ENCODE measurements around the gene B3GALNT2. TPM values are rescaled to one million over a fixed set of nuclear protein-coding genes. Genes with fewer than 3 reads are reported as not detected.

B3GALNT2 gene
- total and polyA plus RNA-seq, 2 donors from 2014 or later = 2.0 to 14.4 TPM

DNA sequence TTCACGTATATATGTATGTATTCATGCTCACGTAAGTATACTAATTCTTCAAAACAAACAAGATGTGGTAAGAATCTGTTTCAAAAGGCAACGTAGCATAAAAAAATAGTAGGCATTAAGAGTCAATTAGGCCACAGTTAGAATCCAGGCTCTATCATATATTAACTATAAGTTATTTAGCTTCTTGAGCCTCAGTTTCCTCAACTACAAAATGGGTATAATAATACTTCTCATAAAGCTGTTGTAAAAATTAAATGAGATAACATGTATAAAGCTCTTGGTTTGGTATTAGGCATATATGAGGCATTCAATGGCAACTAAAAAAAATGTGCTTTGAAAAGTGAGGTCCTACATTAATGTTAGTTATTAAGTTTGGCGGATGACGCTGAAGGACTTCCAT is 9.2 kb downstream of the B3GALNT2 start:
- Histone ChIP-seq H3K27me3 (ENCODE audit: control insufficient read depth, insufficient read depth, low read length) (no peaks in the 10 kb centered on the region), H3K27ac (ENCODE audit: low read depth in 2 of 2, low read length in 2 of 2) (no peak overlapping the region), H3K4me1 (ENCODE audit: control insufficient read depth in 2 of 3, insufficient read depth in 2 of 3, low read depth in 1 of 3, low read length in 3 of 3) (no peaks in the 10 kb centered on the region), H3K36me3 (ENCODE audit: control insufficient read depth in 2 of 3, insufficient read depth in 3 of 3, low read length in 3 of 3) (peaks cover 0 to 18% (median 3%) of the 10 kb centered on the region in 3 donors), H3K9ac (ENCODE audit: low read length in 3 of 3) (no peak overlapping the region), H3K9me3 (ENCODE audit: control insufficient read depth in 2 of 3, insufficient read depth in 1 of 3, low read length in 3 of 3) (no peaks in the 10 kb centered on the region), H3K4me3 (ENCODE audit: low read length in 3 of 3) (no peak overlapping the region)
- TF ChIP-seq, protein P1, sequence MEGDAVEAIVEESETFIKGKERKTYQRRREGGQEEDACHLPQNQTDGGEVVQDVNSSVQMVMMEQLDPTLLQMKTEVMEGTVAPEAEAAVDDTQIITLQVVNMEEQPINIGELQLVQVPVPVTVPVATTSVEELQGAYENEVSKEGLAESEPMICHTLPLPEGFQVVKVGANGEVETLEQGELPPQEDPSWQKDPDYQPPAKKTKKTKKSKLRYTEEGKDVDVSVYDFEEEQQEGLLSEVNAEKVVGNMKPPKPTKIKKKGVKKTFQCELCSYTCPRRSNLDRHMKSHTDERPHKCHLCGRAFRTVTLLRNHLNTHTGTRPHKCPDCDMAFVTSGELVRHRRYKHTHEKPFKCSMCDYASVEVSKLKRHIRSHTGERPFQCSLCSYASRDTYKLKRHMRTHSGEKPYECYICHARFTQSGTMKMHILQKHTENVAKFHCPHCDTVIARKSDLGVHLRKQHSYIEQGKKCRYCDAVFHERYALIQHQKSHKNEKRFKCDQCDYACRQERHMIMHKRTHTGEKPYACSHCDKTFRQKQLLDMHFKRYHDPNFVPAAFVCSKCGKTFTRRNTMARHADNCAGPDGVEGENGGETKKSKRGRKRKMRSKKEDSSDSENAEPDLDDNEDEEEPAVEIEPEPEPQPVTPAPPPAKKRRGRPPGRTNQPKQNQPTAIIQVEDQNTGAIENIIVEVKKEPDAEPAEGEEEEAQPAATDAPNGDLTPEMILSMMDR (IDR thresholded peaks at IDR 0.05; ENCODE audit: borderline replicate concordance, extremely low read depth, insufficient read depth) = no peak
- intact Hi-C loops (cut with DNase I) = no loop called here
- no peak for FAIRE-seq
- no peak for DNase-seq

DNA sequence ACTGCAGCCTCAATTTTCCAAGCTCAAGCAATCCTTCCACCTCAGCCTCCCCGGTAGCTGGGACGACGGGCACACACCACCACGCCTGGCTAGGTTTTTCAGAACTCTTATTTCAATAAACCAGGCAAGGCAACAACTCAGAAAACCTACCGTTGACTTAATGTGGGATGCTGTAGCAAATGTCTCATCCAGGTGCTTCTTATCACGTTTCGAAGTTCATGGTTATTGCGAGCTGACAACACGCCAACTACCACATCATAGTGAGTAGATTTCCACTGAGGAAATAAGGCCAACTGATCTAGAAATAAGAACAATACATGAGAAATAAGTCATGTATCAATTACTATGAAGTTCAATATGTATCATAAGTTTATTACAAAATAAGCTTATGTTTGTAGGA is 9.7 kb downstream of the B3GALNT2 start:
- Histone ChIP-seq H3K9me3 (ENCODE audit: control insufficient read depth in 2 of 3, insufficient read depth in 1 of 3, low read length in 3 of 3) (no peaks in the 10 kb centered on the region), H3K4me1 (ENCODE audit: control insufficient read depth in 2 of 3, insufficient read depth in 2 of 3, low read depth in 1 of 3, low read length in 3 of 3) (no peaks in the 10 kb centered on the region), H3K27me3 (ENCODE audit: control insufficient read depth, insufficient read depth, low read length) (no peaks in the 10 kb centered on the region), H3K4me3 (ENCODE audit: low read length in 3 of 3) (no peak overlapping the region), H3K9ac (ENCODE audit: low read length in 3 of 3) (no peak overlapping the region), H3K27ac (ENCODE audit: low read depth in 2 of 2, low read length in 2 of 2) (no peak overlapping the region), H3K36me3 (ENCODE audit: control insufficient read depth in 2 of 3, insufficient read depth in 3 of 3, low read length in 3 of 3) (peaks cover 0 to 18% (median 3%) of the 10 kb centered on the region in 3 donors)
- TF ChIP-seq, protein P1 (IDR thresholded peaks at IDR 0.05; ENCODE audit: borderline replicate concordance, extremely low read depth, insufficient read depth) = no peak
- intact Hi-C loops (cut with DNase I) = no loop called here
- FAIRE-seq (no peak), DNase-seq (no peak)

DNA sequence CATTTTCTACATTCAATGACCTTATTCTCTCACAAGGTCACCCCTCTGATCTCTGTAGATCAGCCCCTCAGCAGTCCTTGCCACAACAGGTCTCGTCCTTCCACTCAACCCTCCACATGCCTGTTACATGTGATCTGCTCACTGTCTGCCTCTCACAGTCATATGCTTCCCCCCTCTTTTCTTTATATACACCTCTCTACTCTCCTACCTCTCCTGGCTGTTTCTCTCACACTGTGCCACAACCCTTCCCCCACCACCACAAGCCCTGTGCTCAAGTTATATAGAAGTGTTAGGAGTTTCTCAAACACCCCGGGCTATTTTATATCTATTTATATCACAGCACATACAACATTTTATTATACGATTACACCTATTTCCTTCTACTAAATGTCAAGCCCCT is 12.6 kb downstream of the B3GALNT2 start:
- TF ChIP-seq, protein P1 (IDR thresholded peaks at IDR 0.05; ENCODE audit: borderline replicate concordance, extremely low read depth, insufficient read depth) = no peak
- no peak for FAIRE-seq
- H3K9me3 ChIP-seq (ENCODE audit: control insufficient read depth in 2 of 3, insufficient read depth in 1 of 3, low read length in 3 of 3) = no peaks in the 10 kb centered on the region

DNA sequence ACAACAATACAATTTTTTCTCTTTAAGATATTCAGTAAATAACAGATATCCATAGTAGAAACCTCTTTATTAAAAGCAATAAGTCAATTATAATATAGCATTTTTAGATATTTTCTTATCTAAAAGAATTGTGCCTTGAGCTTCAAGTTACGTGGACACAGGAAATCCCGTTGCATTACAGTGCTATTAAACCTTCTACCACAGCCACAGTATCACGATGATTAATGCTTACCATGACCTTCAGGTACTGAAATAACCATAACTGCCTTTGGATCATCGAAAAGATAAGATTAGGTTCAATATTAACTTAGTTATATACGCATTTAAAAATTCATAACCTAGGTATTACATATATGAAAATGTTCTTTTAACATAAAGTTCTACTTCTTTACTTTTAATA is 17.9 kb downstream of the B3GALNT2 start:
- FAIRE-seq = peak; percentile 11
- no peak overlapping the region for H3K4me3 ChIP-seq (ENCODE audit: low read length in 3 of 3)
- TF ChIP-seq, protein P1 (IDR thresholded peaks at IDR 0.05; ENCODE audit: borderline replicate concordance, extremely low read depth, insufficient read depth) = no peak
- H3K4me1 ChIP-seq (ENCODE audit: control insufficient read depth in 2 of 3, insufficient read depth in 2 of 3, low read depth in 1 of 3, low read length in 3 of 3) = no peaks in the 10 kb centered on the region
- no peaks in the 10 kb centered on the region for H3K27me3 ChIP-seq (ENCODE audit: control insufficient read depth, insufficient read depth, low read length)
- intact Hi-C loops (cut with DNase I) = no loop called here
- DNase-seq = no peak
- H3K36me3 ChIP-seq (ENCODE audit: control insufficient read depth in 2 of 3, insufficient read depth in 3 of 3, low read length in 3 of 3) = peaks cover 0 to 8% (median 6%) of the 10 kb centered on the region in 3 donors
- H3K27ac ChIP-seq (ENCODE audit: low read depth in 2 of 2, low read length in 2 of 2) = no peak overlapping the region
- no peak overlapping the region for H3K9ac ChIP-seq (ENCODE audit: low read length in 3 of 3)
- H3K9me3 ChIP-seq (ENCODE audit: control insufficient read depth in 2 of 3, insufficient read depth in 1 of 3, low read length in 3 of 3) = no peaks in the 10 kb centered on the region

More for the DNA sequence above, 12.6 kb downstream of the B3GALNT2 start:
- no peak for DNase-seq
- no peak overlapping the region for H3K27ac ChIP-seq (ENCODE audit: low read depth in 2 of 2, low read length in 2 of 2)
- no peaks in the 10 kb centered on the region for H3K4me1 ChIP-seq (ENCODE audit: control insufficient read depth in 2 of 3, insufficient read depth in 2 of 3, low read depth in 1 of 3, low read length in 3 of 3)
- H3K4me3 ChIP-seq (ENCODE audit: low read length in 3 of 3) = no peak overlapping the region
- no peak overlapping the region for H3K9ac ChIP-seq (ENCODE audit: low read length in 3 of 3)
- H3K27me3 ChIP-seq (ENCODE audit: control insufficient read depth, insufficient read depth, low read length) = no peaks in the 10 kb centered on the region
- intact Hi-C loops (cut with DNase I) = no loop called here
- peaks cover 0 to 18% (median 8%) of the 10 kb centered on the region in 3 donors for H3K36me3 ChIP-seq (ENCODE audit: control insufficient read depth in 2 of 3, insufficient read depth in 3 of 3, low read length in 3 of 3)

All from kidney (tissue), 14 donors.